Measurements from ENCODE around the gene ETV5.

DNA sequence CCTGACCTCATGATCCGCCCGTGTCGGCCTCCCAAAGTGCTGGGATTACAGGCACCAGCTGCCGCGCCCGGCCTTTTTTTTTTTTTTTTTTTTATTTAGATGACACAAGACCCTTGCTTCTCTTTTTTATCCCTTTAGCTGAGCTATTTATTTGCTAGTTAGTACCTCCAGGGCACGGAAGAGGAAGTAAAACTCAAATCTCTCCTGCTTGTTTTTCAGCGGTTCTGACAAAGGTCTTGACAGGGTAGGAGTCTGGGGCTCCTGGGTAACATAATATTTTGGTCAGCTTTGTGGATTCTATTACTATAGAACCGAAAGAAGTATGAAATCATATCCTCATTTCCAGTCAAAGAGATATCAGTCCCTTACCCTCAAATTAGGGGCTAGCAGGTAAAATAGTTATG lies 44.0 kb upstream of the ETV5 start:
- TF ChIP-seq, protein P1, sequence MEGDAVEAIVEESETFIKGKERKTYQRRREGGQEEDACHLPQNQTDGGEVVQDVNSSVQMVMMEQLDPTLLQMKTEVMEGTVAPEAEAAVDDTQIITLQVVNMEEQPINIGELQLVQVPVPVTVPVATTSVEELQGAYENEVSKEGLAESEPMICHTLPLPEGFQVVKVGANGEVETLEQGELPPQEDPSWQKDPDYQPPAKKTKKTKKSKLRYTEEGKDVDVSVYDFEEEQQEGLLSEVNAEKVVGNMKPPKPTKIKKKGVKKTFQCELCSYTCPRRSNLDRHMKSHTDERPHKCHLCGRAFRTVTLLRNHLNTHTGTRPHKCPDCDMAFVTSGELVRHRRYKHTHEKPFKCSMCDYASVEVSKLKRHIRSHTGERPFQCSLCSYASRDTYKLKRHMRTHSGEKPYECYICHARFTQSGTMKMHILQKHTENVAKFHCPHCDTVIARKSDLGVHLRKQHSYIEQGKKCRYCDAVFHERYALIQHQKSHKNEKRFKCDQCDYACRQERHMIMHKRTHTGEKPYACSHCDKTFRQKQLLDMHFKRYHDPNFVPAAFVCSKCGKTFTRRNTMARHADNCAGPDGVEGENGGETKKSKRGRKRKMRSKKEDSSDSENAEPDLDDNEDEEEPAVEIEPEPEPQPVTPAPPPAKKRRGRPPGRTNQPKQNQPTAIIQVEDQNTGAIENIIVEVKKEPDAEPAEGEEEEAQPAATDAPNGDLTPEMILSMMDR (IDR thresholded peaks at IDR 0.05): no peak
- TF ChIP-seq EZH2phosphoT487 (IDR thresholded peaks at IDR 0.05) (no peak), EZH2 (IDR thresholded peaks at IDR 0.05) (no peak)

Data from neural progenitor cell (in vitro differentiated cells).